ENCODE data around the gene LSAMP.

DNA sequence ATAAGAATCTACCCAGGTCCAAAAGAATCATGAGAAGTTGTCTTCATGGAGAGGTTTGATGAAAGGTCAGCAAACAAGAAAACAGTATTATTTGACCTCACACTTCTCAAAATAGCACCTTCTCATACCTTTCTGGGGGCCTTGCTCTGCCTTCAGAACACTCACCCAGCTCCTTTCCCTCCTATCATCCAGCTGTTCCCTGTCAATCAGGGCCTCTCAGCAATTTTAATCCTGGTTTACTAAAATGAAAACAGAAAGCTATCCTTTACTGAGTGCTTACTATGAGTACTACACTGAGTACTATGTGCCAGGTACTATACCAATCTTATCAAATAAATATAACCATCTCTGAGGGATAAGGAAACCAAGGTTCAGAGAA is 683.4 kb downstream of the LSAMP start:
- TF ChIP-seq, protein P1, sequence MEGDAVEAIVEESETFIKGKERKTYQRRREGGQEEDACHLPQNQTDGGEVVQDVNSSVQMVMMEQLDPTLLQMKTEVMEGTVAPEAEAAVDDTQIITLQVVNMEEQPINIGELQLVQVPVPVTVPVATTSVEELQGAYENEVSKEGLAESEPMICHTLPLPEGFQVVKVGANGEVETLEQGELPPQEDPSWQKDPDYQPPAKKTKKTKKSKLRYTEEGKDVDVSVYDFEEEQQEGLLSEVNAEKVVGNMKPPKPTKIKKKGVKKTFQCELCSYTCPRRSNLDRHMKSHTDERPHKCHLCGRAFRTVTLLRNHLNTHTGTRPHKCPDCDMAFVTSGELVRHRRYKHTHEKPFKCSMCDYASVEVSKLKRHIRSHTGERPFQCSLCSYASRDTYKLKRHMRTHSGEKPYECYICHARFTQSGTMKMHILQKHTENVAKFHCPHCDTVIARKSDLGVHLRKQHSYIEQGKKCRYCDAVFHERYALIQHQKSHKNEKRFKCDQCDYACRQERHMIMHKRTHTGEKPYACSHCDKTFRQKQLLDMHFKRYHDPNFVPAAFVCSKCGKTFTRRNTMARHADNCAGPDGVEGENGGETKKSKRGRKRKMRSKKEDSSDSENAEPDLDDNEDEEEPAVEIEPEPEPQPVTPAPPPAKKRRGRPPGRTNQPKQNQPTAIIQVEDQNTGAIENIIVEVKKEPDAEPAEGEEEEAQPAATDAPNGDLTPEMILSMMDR (IDR thresholded peaks at IDR 0.05): no peak
- TF ChIP-seq EP300 (IDR thresholded peaks at IDR 0.05) (no peak), POLR2AphosphoS5 (IDR thresholded peaks at IDR 0.05) (no peak), POLR2A (IDR thresholded peaks at IDR 0.05) (no peak)
